Measurements from ENCODE around the gene GET3.

GET3 gene

GRCh38 chr19:12754465-12755196, 17.3 kb downstream of the GET3 start:
- DNase-seq, result no peak

- DNase-seq, result no peak
Measured at GRCh38 chr19:12756150-12756883, 19.0 kb downstream of the GET3 start.

GRCh38 chr19:12757544-12758274, 20.4 kb downstream of the GET3 start:
- peak; percentile 62 to 68 for DNase-seq

GRCh38 chr19:12759686-12760085, 22.4 kb downstream of the GET3 start:
- no peak for DNase-seq

- DNase-seq, result no peak
Measured at GRCh38 chr19:12763100-12763499, 25.8 kb downstream of the GET3 start.

- DNase-seq, result no peak
Measured at GRCh38 chr19:12764698-12765097, 27.4 kb downstream of the GET3 start.

- DNase-seq, result peak; percentile 84
Measured at GRCh38 chr19:12766051-12766521, 28.8 kb downstream of the GET3 start.

GRCh38 chr19:12767150-12767549, 29.9 kb downstream of the GET3 start:
- DNase-seq, result no peak

- no peak for DNase-seq
Measured at GRCh38 chr19:12767666-12768065, 30.4 kb downstream of the GET3 start.

GRCh38 chr19:12769689-12770088, 32.4 kb downstream of the GET3 start:
- peak; percentile 73 to 78 for DNase-seq

- no peak for DNase-seq
Measured at GRCh38 chr19:12770922-12771321, 33.6 kb downstream of the GET3 start.

GRCh38 chr19:12772323-12772722, 35.0 kb downstream of the GET3 start:
- no peak for DNase-seq

GRCh38 chr19:12773571-12773970, 36.3 kb downstream of the GET3 start:
- DNase-seq, result no peak

GRCh38 chr19:12774588-12775555, 37.6 kb downstream of the GET3 start, which contains the start of gene HOOK2:
Gene HOOK2, minus strand, starts transcription at chr19:12775552. Its CDS starts 103 bp downstream, at chr19:12775449.
- peak; percentile 63 to 71 for DNase-seq

GRCh38 chr19:12777217-12778016, 40.1 kb downstream of the GET3 start:
- peak; percentile 80 to 82 for DNase-seq

GRCh38 chr19:12778017-12778904, 41.0 kb downstream of the GET3 start:
- DNase-seq, result peak; percentile 55 to 60

GRCh38 chr19:12778905-12779161, 41.5 kb downstream of the GET3 start:
- no peak for DNase-seq

- DNase-seq, result no peak
Measured at GRCh38 chr19:12779162-12779993, 42.1 kb downstream of the GET3 start.

GRCh38 chr19:12782174-12782423, 44.8 kb downstream of the GET3 start:
- DNase-seq, result peak in 1 of 2 donors; percentile 93
